Smooth muscle cell (in vitro differentiated cells): Measurements from ENCODE around the gene GTPBP6. TPM values are rescaled to one million over a fixed set of nuclear protein-coding genes. Genes with fewer than 3 reads are reported as not detected.
A peak's percentile ranks its signal among the peaks of the same experiment; 100 is the strongest.
"Not testable (repeated sequence)": the region's sequence is repeated elsewhere in the genome, so short reads cannot be mapped to it uniquely, and the experiment has no call there.

Experiments used
- DNase-seq: peaks from one replicate; lab custom pipeline; 2025; ENCODE audit not compliant: unreplicated experiment; lab: John Stamatoyannopoulos, UW
- H2AFZ ChIP-seq: fragments of 200-600 bp; sonication (generic); 2 replicates; pipeline ENCODE4 v1.6.0; 2016; ENCODE audit warnings: antibody characterized with exemption, low read depth, mild to moderate bottlenecking
- H3F3A ChIP-seq: fragments of 200-600 bp; sonication (generic); 2 replicates; pipeline ENCODE4 v1.6.0; 2017; ENCODE audit warnings: antibody characterized with exemption, low read depth
- H3K27ac ChIP-seq: fragments of 200-600 bp; sonication (generic); 2 replicates; pipeline ENCODE4 v1.5.1; 2016; ENCODE audit warnings: low read depth, mild to moderate bottlenecking
- H3K27me3 ChIP-seq: fragments of 200-600 bp; sonication (generic); 2 replicates; pipeline ENCODE4 v1.6.1; 2016; ENCODE audit warnings: low read depth, mild to moderate bottlenecking
- H3K36me3 ChIP-seq: fragments of 200-600 bp; sonication (generic); 2 replicates; pipeline ENCODE4 v1.5.1; 2016; ENCODE audit warnings: low read depth
- H3K4me1 ChIP-seq: fragments of 200-600 bp; sonication (generic); 2 replicates; pipeline ENCODE4 v1.5.1; 2016; ENCODE audit warnings: low read depth
- H3K4me2 ChIP-seq: fragments of 200-600 bp; sonication (generic); 2 replicates; pipeline ENCODE4 v1.6.0; 2016; ENCODE audit warnings: mild to moderate bottlenecking
- H3K4me3 ChIP-seq: fragments of 200-600 bp; sonication (generic); 2 replicates; pipeline ENCODE4 v1.5.1; 2016; ENCODE audit warnings: mild to moderate bottlenecking
- H3K79me2 ChIP-seq: fragments of 200-600 bp; sonication (generic); 2 replicates; pipeline ENCODE4 v1.6.0; 2016; ENCODE audit warnings: low read depth, mild to moderate bottlenecking
- H3K9ac ChIP-seq: fragments of 200-600 bp; sonication (generic); 2 replicates; pipeline ENCODE4 v1.6.0; 2016; ENCODE audit warnings: low read depth
- H3K9me3 ChIP-seq: fragments of 200-600 bp; sonication (generic); replicated peaks from 2 replicates; pipeline ENCODE4 v1.5.1; 2016; ENCODE audit warnings: low read depth
- H4K20me1 ChIP-seq: fragments of 200-600 bp; sonication (generic); 2 replicates; pipeline ENCODE4 v1.6.0; 2016; ENCODE audit warnings: low read depth
- CTCF ChIP-seq: fragments of 200-600 bp; sonication (generic); IDR thresholded peaks from 2 replicates; pipeline ENCODE4 v1.5.1; 2017; ENCODE audit warnings: borderline replicate concordance, mild to moderate bottlenecking, antibody characterized with exemption; ENCODE audit not compliant: insufficient read depth, poor library complexity, severe bottlenecking
- WGBS: methylation state at CpG from one replicate; pipeline ENCODE4 v1.1.7; 2016; ENCODE audit warnings: low lambda C conversion rate; 5-methylcytosine and 5-hydroxymethylcytosine counted together
- polyA plus RNA-seq: library from polyadenylated mRNA; unstranded; fragments of >200 nt; fragmentation: Nextera tagmentation; extraction: Ambion mirVana; gene quantifications from 2 replicates; pipeline ENCODE4 v1.2.1, GENCODE V29; 2016
- total RNA-seq: library from RNA; depleted of rRNA; stranded (reverse); fragments of >200 nt; gene quantifications from 2 replicates; pipeline ENCODE4 v1.2.3, GENCODE V29; 2014

GTPBP6 gene
- total and polyA plus RNA-seq, 2 experiments from 2014 or later, result 25.3 to 59.5 TPM

- Histone ChIP-seq H3K27me3 (no peaks in the 10 kb centered on the region), H3K79me2 (no peaks in the 10 kb centered on the region), H3K4me1 (peaks cover 3% of the 10 kb centered on the region), H3K27ac (no peak overlapping the region), H3F3A (peaks cover 16% of the 10 kb centered on the region), H3K9ac (no peak overlapping the region), H3K36me3 (no peaks in the 10 kb centered on the region), H2AFZ (no peak overlapping the region), H4K20me1 (no peaks in the 10 kb centered on the region), H3K9me3 (no peaks in the 10 kb centered on the region), H3K4me3 (no peak overlapping the region), H3K4me2 (no peak overlapping the region)
- no peak for DNase-seq
- TF ChIP-seq CTCF, result no peak
- 94% methylated on average over 16 of the region's 16 CpGs for WGBS
Observed at GRCh38 chrX:264634-265455, 53.8 kb downstream of the GTPBP6 start.

DNA sequence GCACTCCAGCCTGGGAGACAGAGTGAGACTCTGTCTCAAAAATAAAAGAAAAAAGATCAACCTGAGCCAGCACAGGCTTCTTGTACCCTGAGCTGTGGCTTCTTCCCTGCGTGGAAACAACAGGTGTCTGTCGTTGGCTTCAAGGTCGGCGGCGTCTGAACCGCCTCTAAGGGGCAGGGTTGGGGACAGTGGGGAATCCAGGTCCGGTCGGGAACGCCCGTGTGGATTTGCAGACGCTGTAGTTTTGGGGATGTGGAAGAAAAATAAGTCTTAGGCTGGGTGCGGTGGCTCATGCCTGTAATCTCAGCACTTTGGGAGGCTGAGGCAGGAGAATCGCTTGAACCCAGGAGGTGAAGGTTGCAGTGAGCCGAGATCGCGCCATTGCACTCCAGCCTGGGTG is 54.6 kb downstream of the GTPBP6 start:
- H3K9me3 ChIP-seq, H3K36me3 ChIP-seq, H2AFZ ChIP-seq, H3K4me3 ChIP-seq, DNase-seq, H3K27me3 ChIP-seq, H3K9ac ChIP-seq, H3K27ac ChIP-seq, H4K20me1 ChIP-seq, H3K4me1 ChIP-seq, H3K4me2 ChIP-seq, H3K79me2 ChIP-seq: not testable (repeated sequence)
- WGBS, result 97% methylated on average over 16 of the region's 16 CpGs
- peaks cover 18% of the 10 kb centered on the region for H3F3A ChIP-seq

GRCh38 chrX:262381-262909 is 56.2 kb downstream of the GTPBP6 start:
- no peak for TF ChIP-seq CTCF
- peaks cover 3% of the 10 kb centered on the region for H3K4me1 ChIP-seq
- H3F3A ChIP-seq, result peaks cover 18% of the 10 kb centered on the region
- no peaks in the 10 kb centered on the region for H4K20me1 ChIP-seq
- H3K27ac ChIP-seq, result peak overlapping the region; percentile 65
- H3K9me3 ChIP-seq, result no peaks in the 10 kb centered on the region
- H2AFZ ChIP-seq, result no peak overlapping the region
- DNase-seq, result no peak
- peak overlapping the region; percentile 60 for H3K4me2 ChIP-seq
- H3K27me3 ChIP-seq, result no peaks in the 10 kb centered on the region
- H3K79me2 ChIP-seq, result no peaks in the 10 kb centered on the region
- no peak overlapping the region for H3K4me3 ChIP-seq
- WGBS, result 81% methylated on average over 13 of the region's 13 CpGs
- H3K36me3 ChIP-seq, result no peaks in the 10 kb centered on the region
- H3K9ac ChIP-seq, result no peak overlapping the region

- Histone ChIP-seq H3K27me3 (no peaks in the 10 kb centered on the region), H3K79me2 (no peaks in the 10 kb centered on the region), H3K36me3 (no peaks in the 10 kb centered on the region), H4K20me1 (no peaks in the 10 kb centered on the region), H3K4me1 (peaks cover 3% of the 10 kb centered on the region), H3K4me3 (no peak overlapping the region), H3K9me3 (no peaks in the 10 kb centered on the region), H3K27ac (peak overlapping the region; percentile 65), H3K9ac (peak overlapping the region; percentile 25), H3K4me2 (peak overlapping the region; percentile 60), H3F3A (peaks cover 18% of the 10 kb centered on the region), H2AFZ (no peak overlapping the region)
- 10% methylated on average over 12 of the region's 12 CpGs for WGBS
- no peak for DNase-seq
- no peak for TF ChIP-seq CTCF
Observed at GRCh38 chrX:261919-262352, 56.7 kb downstream of the GTPBP6 start.
